ENCODE results near the gene CDC42BPA. TPM values are rescaled to one million over a fixed set of nuclear protein-coding genes. Genes with fewer than 3 reads are reported as not detected.

Gene CDC42BPA
- total RNA-seq, 1 donor from 2014 or later, result 10.0 TPM

GRCh38 chr1:226951286-226952117, 366.8 kb downstream of the CDC42BPA start:
- intact Hi-C loops (cut with micrococcal nuclease), result no loop called here

- intact Hi-C loops (cut with micrococcal nuclease), result no loop called here
These were observed 367.4 kb downstream of the CDC42BPA start for GRCh38 chr1:226950871-226951270.

- intact Hi-C loops (cut with micrococcal nuclease), result no loop called here
These were observed 368.0 kb downstream of the CDC42BPA start for GRCh38 chr1:226950316-226950715.

GRCh38 chr1:226949401-226949800, 368.9 kb downstream of the CDC42BPA start:
- intact Hi-C loops (cut with micrococcal nuclease), result no loop called here

- intact Hi-C loops (cut with micrococcal nuclease), result no loop called here
These were observed 369.3 kb downstream of the CDC42BPA start for GRCh38 chr1:226948996-226949395.

- intact Hi-C loops (cut with micrococcal nuclease), result no loop called here
These were observed 369.8 kb downstream of the CDC42BPA start for GRCh38 chr1:226948480-226948879.

GRCh38 chr1:226948051-226948450, 370.2 kb downstream of the CDC42BPA start:
- intact Hi-C loops (cut with micrococcal nuclease), result no loop called here

- intact Hi-C loops (cut with micrococcal nuclease), result no loop called here
These were observed 371.5 kb downstream of the CDC42BPA start for GRCh38 chr1:226946841-226947240.

- intact Hi-C loops (cut with micrococcal nuclease), result no loop called here
These were observed 372.0 kb downstream of the CDC42BPA start for GRCh38 chr1:226946285-226946684.

GRCh38 chr1:226945858-226946245, 372.4 kb downstream of the CDC42BPA start:
- intact Hi-C loops (cut with micrococcal nuclease), result no loop called here

- intact Hi-C loops (cut with micrococcal nuclease), result no loop called here
These were observed 373.0 kb downstream of the CDC42BPA start for GRCh38 chr1:226945106-226945857.

- intact Hi-C loops (cut with micrococcal nuclease), result no loop called here
These were observed 374.4 kb downstream of the CDC42BPA start for GRCh38 chr1:226943927-226944326.

- intact Hi-C loops (cut with micrococcal nuclease), result no loop called here
These were observed 375.1 kb downstream of the CDC42BPA start for GRCh38 chr1:226943156-226943555.

GRCh38 chr1:226942392-226942791, 375.9 kb downstream of the CDC42BPA start:
- intact Hi-C loops (cut with micrococcal nuclease), result no loop called here

- intact Hi-C loops (cut with micrococcal nuclease), result loop anchor here (1.0 to 2.0 kb wide), 4 partner anchors 50 to 314 kb away; partner anchors contain the start of gene PSEN2
These were observed 377.6 kb downstream of the CDC42BPA start for GRCh38 chr1:226940806-226941067.

- intact Hi-C loops (cut with micrococcal nuclease), result loop anchor here (1.0 to 2.0 kb wide), 4 partner anchors 51 to 314 kb away; partner anchors contain the start of gene PSEN2
These were observed 378.1 kb downstream of the CDC42BPA start, which contains the start of gene COQ8A for GRCh38 chr1:226940029-226940805. COQ8A (plus strand) TSS chr1:226940294; CDS start chr1:226961386, 21,092 bp downstream.

Other genes starting within 250 kb of the CDC42BPA start
- gene ZNF678, start 245.1 kb upstream of the CDC42BPA start, total RNA-seq, result 4.6 and 6.6 TPM in 2 replicates